ENCODE results near the gene RCOR3.

- TF ChIP-seq, protein P1, sequence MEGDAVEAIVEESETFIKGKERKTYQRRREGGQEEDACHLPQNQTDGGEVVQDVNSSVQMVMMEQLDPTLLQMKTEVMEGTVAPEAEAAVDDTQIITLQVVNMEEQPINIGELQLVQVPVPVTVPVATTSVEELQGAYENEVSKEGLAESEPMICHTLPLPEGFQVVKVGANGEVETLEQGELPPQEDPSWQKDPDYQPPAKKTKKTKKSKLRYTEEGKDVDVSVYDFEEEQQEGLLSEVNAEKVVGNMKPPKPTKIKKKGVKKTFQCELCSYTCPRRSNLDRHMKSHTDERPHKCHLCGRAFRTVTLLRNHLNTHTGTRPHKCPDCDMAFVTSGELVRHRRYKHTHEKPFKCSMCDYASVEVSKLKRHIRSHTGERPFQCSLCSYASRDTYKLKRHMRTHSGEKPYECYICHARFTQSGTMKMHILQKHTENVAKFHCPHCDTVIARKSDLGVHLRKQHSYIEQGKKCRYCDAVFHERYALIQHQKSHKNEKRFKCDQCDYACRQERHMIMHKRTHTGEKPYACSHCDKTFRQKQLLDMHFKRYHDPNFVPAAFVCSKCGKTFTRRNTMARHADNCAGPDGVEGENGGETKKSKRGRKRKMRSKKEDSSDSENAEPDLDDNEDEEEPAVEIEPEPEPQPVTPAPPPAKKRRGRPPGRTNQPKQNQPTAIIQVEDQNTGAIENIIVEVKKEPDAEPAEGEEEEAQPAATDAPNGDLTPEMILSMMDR (conservative IDR thresholded peaks at IDR 0.05; ENCODE audit: low read depth, low read length) = no peak
- no peak for TF ChIP-seq EZH2 (IDR thresholded peaks at IDR 0.05; ENCODE audit: borderline replicate concordance, low read depth, low read length, poor library complexity, severe bottlenecking)
These were observed 79.1 kb downstream of the RCOR3 start for GRCh38 chr1:211338224-211338620.

All from A673 (cell line).